EH (cell line): ENCODE results near the gene BICRA.
"Not testable (repeated sequence)": the region's sequence is repeated elsewhere in the genome, so short reads cannot be mapped to it uniquely, and the experiment has no call there.

Source experiments
- DNase-seq: peaks from one replicate; pipeline ENCODE4 v3.0.0-alpha.2; 2015; ENCODE audit warnings: low read depth

BICRA gene

DNA sequence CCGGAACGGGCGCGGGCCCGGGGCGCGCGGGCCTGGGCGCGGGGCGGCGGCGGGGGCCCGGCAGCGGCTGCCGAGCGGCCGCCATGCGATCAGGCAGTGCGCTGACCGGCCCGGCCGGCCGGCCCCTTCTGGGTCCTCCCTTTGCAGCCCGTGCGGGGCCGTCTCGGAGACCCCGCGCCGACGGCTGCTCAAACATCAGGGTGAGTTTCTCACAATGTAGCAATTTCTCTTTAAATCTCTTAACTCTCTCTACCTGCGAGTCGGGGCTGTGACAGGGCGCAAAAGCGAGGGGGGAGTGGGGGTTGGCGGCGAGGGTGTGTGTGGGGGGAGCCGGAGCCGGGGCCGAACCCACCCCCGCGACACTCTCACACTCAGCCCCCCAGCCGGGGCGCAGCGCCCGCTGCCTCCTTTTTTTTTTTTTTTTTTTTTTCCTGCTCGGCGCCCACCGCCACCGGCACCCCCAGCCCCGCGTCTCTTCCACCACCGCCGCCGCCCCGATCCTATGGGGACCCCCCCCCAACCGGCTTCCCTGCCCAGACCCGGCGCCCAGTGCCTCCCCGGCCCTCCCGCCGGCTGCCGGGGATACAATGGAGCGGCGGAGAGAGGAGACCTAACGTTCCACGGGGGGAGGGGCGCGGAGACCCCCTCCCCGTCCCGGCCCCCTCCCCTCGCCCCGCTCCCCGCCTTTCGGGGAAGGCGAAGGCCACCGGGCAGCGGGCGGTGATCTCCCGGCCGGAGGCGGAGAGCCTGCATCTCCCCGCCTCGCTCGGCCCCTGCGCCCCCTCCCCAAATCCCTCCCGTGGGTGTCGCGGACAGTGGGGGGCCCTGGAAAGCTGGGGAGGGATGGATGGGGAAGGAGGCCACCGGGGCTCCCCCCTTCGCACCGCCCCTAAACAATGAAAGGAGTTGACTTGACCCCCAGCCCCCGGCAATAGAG is at the start of gene BICRA:
TSS of gene BICRA (plus strand) at position 166 of the 937 bp plus-strand sequence. CDS start 64,441 bp downstream, outside the sequence.
- peak; percentile 80 for DNase-seq

DNA sequence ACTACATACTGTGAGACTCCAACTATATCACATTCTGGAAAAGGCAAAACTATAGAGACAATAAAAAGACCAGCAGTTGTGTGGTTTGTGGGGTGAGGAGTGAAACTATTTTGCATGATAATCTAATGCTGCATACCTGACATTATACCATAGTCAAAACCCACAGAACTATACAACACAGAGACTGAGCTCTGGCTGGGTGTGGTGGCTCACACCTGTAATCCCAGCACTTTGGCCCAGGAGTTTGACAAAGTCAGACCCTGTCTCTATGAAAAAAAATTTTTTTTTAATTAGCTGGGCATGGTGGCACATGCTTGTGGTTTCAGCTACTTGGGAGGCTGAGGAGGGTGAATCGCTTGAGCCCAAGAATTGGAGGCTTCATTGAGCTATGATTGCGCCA is 47.9 kb upstream of the BICRA start:
- DNase-seq: peak; percentile 28

DNA sequence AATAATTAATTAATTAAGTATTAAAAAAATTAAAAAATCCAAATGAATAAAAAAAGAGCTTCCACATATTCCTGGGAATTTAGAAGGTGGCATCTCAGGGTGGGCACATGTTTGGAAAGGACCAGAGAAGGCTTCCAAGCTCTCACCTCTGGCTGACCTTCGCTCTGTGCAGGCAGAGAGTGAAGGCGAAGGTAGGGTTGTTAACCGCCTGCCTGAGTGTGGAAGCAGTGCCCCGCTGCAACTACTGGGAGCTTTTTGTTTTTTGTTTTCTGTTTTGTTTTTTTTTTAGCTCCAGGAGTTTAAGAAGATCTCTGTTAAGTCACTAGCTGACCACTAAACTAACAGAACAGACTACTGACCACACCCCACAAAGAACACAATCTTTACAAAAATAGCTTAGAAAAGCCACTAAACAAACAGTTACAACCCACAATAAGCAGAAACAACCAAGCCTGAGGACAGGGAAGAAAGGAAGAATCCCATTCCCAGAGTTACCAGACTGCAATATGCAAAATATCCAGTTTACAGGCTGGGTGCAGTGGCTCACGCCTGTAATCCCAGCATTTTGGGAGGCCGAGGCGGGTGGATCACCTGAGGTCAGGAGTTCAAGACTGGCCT is 47.4 kb upstream of the BICRA start:
- no peak for DNase-seq

DNA sequence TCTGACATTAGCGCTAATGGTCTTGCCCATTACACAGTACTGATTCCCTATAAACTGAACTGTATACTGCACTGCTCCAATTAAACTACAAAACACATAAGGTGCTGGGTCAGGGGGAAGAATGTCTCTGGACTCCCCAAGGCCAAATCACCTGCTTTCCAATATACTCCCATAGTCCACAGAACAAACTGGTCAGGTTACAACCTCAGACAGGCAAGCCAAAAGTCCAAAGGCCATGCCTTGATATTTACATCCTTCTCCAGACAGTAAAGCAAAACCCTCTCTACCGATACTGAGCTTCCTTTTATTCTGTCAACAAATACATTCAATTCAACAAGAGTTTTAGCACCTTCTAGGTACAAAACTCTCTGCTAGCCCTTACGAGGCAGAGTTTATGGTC is 44.9 kb upstream of the BICRA start:
- DNase-seq: no peak

DNA sequence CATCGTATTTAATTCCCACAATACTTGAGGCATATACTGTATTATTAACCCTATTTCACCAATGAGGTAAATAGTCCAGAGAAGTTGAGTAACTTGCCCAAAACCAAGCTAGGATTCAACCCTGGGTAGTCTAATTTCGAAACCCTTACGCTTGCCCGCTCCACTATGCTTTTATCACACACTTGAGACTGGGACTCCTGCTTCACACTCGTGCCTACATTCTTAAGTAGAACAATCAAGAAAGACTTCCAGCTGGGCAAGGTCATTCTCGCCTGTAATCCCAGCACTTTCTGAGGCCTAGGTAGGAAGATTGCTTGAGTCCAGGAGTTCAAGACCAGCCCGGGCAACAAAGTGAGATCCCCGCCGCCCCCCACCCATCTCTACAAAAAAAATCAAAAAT is 39.6 kb upstream of the BICRA start:
- no peak for DNase-seq

DNA sequence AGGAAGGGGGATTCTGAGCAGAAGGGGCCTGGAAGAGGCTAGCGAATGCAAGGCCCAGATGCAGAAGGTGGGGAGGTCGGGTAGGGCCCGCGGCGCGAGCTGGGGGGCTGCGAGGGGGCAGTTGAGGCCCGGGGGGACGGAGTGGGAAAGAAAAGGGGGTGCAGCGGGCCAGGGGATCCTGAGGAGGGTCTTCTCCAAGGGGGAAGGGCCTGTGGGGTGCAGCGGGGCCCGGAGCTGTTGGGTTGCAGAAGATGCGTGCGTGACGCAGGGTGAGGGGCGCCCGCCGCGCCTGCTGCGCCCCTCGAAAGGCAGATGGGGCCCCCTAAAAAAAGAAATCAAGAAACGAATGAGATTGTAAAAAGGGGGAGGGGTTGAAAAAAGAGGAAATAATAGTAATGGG is 36.3 kb upstream of the BICRA start:
- DNase-seq: no peak

DNA sequence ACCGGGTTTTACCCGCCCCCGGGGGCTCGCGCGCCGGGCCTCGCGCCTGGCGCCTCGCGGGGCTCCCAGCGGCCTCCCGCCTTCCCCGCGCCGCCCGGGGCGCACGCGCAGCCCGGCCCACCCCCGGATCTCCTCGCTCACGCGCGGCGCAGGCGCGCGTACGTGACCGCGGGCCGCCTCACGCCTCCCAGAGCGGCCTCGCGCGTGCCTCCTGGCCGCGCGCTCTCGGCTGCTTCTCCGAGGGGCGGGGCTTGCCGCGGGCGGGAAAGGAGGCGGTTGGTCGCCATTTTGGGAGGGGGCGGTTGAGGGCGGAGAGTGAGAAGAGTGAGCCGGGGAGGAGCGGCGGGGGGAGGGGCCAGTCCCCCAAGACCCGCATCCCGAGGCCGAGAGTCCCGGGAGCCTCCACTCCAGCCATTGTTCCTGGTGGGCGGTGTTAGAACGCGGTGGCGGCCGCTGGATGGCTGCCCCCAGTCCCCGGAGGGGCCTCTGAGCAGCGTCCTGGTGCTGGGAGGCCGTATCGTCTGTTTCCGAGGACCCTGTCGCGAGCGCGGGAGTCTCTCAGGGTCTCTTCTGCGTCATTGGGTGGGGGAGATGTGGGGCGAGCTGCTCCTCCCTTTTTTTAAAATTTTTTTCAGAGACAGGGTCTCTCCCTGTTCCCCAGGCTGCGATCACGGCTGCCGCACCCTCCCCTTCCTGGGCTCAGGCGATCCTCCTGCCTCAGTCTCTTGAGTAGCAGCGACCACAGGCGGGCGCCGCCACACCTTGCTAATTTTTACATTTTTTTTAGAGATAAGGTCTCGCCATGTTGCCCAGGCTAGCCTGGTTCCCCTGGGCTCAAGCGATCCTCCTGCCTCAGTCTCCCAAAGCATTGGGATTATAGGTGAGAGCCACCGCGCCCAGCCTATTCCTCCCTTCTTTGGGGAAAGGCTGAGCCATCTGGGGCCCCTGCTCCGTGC is 35.6 kb upstream of the BICRA start, which contains the start of gene ZNF541:
TSS of gene ZNF541 (minus strand) at position 78 of the 956 bp plus-strand sequence. CDS start 17,292 bp downstream, outside the sequence.
- DNase-seq: peak; percentile 30

DNA sequence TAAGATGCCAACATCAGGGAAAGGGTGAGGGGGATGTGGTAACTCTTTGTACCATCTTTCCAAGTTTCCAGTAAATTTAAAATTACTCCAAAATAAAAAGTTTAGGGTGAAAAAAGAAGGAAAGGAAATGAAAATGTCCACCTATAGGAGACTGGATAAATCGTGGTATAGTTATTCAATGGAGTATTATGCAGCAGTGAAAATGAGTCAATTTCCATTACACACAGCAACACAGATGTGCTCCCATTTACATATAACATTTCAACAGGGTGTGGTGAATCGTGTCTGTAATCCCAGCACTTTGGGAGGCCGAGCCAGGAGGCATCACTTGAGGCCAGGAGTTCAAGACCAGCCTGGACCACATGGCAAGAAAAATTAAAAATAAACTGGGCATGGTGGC is 28.5 kb upstream of the BICRA start:
- no peak for DNase-seq

DNA sequence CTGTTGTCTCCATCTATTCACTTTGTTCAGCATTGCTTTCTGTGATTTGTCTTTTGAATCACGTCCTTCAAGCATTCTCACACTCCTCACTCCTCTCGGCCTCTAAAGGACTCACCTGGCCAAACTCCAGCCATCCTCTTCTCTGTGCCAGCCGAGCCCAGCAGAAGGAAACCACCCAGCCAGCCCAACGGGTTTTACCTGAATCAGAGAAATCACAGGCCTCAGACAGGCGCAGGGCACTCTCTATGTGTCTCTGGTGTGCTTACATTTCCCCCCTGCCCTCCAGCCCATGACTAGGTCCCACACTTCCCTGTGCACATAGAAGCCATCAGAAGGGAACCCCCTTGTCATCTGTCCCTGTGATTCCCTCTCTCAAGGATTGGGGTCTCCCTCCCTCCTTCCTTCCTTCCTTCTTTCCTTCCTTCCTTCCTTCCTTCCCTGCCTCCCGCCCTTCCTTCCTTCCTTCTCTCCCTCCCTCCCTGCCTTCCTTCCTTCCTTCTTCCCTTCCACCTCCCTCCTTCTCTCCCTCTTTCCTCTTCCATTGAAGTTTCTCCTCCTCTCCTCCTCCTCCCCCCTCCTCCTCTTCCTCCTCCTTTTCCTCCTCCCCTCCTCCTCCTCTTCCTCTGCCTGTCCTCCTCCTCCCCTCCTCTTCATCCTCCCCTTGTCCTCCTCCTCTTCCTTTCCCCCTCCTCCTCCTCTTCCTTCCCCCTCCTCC is 27.2 kb upstream of the BICRA start:
- DNase-seq: no peak

DNA sequence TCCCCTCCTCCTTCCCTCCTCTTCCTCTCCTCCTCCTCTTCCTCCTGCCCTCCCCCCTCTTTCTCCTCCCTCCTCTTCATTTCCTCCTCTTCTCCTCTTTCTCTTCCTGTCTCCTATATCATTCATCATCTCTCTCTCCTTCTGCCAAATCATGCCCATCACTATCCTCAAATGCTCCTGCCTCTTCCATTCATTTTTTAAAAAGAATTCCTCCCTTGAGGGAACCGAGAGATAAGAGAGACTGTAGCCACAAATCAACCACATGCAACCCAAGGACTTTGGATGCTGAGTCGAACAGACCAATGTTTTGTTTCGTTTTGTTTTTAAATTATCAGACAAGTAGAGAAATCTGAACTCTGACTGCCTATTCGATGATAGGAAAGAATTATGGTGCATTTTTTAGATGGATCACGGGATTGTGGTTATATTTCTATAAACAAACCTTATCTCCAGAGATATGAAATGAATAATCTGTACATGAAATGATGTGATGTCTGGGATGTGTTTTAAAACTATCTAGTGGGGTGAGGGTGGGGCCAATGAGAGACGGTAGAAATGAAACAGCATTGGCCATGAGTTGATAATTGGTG is 26.5 kb upstream of the BICRA start:
- DNase-seq: peak; percentile 78

DNA sequence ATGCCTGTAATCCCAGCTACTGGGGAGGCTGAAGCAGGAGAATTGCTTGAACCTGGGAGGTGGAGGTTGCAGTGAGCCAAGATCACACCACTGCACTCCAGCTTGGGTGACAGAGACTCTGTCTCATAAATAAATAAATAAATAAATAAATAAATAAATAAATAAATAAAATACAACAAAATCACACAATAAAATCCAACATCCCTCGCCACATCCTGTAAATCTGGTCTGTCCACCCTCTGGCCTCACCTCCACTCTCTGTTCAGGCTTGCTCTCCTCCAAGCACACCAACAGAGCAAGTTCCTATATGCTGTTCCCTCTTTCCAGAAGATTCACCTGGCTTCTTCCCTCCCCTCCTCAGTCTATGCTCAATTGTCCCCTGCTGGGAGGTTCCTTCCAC is 25.8 kb upstream of the BICRA start:
- DNase-seq: not testable (repeated sequence)

DNA sequence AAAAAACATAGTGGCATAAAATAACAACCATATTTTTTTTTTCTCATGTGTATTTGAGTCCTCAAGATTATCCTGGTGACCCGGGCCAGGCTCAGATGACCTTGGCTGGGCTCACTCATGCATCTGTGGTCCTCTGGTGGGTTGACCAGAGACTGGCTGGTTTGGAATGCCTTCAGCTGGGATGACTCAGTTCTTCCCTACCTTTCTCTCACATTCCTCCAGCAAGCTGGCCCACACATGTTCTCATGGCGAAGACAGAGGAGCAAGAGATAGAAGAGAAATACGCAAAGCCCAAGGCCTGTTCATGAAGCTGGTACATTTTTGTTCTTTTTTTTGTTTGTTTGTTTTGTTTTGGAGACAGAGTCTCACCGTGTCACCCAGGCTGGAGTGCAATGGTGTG is 21.6 kb upstream of the BICRA start:
- DNase-seq: peak; percentile 53

DNA sequence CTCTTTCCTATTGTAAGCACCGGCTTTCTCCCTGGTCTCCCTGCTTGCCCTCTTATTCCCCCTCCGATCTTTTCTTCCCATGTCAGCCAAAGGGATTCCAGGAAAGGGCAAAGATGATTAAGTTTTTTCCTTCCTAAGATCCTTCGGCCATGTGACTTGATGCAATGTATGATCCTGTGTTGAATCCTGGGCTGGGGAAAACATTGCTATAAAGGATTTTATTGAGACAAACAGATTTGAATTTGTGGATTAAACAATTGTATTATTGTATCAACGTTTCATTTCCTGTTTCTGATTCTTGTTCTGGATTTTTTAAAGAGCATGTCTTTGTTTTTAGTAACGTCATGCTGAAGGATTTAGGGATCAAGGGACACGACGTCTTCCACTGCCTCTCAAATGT is 19.1 kb upstream of the BICRA start:
- DNase-seq: no peak

DNA sequence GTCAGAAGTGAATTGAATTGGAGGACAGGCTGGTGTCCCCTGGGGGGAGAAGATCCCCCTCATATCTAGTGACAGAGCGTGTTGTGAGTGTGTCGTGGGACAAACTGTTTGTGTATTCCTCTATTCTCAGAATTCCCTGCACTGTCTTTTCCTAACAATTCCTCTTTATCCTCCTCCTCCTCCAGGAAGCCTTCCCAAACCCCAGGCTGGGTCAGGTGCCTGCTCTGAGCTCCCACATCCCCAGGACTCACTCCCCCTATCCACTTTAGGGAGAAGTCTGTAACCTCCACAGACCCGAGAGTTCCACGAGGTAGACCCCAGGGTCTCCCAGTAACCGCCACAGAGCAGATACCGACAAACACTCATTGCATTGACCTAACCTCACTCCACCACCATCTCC is 15.1 kb upstream of the BICRA start:
- no peak for DNase-seq

DNA sequence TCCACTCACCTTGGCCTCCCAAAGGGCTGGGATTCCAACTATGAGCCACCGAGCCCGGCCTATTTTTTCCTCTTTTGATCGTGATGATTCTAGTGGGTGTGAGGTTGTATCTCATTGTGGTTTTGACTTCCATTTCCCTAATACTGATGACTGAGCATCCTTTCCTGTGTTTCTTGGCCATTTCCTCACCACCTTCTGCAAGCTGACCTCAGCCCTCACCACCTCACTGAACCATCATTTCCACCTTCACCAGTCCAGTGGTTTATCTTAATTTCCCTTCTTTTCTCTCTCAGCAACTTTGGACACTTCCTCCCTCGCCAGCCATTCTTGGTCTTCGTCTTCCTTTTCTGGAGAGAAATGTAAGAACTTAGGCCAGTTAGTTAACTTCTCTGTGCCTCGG is 13.0 kb upstream of the BICRA start:
- no peak for DNase-seq

DNA sequence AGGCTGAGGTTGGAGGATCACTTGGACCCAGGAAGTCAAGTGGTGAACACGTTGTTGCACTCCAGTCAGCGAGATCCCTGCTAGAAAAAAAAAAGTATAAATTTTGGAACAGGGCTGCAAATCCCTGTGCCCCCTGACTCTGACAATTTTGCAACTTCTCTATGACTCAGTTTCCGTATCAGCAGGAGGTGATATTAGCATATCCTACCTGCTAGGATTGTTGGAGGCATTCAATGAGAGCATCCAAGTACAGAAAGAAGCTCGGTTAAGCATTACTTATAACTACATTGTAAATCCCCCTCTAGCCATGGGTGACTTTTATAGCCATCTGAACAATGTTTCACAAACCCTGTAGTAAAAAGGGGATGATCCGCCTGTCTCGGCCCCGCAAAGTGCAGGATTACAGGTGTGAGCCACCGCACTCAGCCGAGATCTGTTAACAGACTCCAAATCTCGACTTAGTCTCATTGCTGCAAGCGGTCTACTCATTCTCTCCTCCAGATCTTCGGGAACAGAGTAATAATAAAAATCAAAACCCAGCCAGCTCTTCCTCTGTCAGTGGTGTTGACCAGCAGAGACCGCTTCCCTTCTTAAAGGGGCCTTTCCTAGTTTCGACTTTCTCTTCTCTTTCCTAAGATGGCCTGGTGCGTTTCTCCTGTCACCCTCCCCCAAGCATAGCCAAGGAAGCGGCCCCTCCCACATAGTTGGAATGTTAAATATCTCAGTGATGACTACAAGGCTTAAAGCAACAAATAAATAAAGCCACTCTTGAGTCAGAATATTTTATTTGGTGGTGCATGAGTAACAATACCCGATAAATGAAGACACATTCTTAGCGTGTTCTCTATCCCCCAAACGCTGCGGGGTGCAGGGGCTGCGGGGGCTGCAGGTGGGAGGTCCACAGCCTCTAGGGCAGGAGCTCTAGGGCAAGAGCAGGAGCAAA is 10.3 kb upstream of the BICRA start:
- peak; percentile 99 for DNase-seq

DNA sequence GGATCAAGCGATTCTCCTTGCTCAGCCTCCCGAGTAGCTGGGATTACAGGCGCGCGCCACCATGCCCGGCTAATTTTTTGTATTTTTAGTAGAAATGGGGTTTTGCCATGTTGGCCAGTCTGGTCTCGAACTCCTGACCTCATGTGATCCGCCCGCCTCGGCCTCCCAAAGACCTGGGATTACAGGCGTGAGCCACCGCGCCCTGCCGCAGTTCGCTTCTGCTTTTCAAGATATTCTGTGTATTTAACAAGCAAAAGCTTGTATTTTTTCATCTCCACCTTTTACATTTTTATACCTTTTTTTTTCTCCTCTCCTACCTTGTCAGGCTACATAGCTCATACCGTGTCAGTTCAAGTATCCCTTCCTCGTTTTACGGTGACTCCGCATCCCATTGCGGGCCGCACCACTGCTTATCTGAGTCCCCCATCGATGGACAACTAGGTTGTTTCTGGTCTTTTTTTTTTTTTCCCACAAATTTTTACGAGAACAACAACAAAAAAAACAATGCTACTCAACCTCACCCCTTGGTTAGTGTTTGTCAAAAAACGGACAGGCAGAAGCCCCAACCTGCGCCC is 9.2 kb upstream of the BICRA start:
- DNase-seq: not testable (repeated sequence)

DNA sequence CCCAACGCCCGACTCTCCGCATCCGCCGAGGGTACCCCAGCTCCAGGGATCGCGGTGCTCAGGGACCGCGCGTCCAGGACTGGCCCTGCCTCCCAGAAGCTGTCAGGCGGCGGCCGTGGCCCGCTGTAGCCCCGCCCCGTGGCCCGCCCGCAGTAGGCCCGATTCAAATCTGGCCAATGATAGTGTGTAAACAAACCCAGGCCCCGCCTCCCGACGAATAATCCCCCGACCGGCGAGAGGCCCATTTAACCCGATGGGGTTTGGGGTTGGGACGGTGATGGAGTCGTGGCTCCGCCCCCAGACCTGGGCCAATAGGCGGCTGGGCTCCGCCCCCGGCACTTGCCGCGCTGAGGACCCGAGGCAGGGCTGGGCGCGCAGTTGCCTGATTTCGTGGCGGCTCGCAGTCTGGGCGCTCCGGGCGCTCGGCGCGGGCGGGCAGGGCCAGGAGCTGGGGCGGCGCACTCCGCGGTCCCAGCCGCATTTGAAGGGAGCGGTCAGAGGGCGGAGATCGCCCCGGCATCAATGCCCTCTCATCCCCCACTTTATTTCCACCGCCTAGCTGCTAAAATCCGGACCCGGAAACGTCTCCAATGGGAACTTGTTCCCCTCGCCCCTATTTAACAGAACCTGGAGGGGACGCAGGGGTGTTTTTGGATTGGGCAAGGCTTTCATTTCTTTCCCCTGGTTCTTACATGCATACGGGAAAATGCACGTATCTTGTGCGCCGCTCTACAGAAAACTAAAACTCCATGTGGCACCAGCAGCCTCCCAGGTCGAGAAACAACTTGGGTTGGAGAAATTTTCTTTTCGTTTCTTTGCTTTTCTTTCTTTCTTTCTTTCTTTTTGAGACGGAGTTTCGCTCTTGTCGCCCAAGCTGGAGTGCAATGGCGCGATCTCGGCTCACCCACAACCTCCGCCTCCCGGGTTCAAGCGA is 8.4 kb upstream of the BICRA start:
- DNase-seq: peak; percentile 99
